GM18861 (cell line): ENCODE results near the gene AGFG1.

ENCODE experiments used
- ATAC-seq: cut with Tn5 transposase; IDR thresholded peaks from one replicate; pipeline ENCODE4 v1.9.1; 2021; ENCODE audit not compliant: unreplicated experiment

The AGFG1 gene, protein sequence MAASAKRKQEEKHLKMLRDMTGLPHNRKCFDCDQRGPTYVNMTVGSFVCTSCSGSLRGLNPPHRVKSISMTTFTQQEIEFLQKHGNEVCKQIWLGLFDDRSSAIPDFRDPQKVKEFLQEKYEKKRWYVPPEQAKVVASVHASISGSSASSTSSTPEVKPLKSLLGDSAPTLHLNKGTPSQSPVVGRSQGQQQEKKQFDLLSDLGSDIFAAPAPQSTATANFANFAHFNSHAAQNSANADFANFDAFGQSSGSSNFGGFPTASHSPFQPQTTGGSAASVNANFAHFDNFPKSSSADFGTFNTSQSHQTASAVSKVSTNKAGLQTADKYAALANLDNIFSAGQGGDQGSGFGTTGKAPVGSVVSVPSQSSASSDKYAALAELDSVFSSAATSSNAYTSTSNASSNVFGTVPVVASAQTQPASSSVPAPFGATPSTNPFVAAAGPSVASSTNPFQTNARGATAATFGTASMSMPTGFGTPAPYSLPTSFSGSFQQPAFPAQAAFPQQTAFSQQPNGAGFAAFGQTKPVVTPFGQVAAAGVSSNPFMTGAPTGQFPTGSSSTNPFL

DNA sequence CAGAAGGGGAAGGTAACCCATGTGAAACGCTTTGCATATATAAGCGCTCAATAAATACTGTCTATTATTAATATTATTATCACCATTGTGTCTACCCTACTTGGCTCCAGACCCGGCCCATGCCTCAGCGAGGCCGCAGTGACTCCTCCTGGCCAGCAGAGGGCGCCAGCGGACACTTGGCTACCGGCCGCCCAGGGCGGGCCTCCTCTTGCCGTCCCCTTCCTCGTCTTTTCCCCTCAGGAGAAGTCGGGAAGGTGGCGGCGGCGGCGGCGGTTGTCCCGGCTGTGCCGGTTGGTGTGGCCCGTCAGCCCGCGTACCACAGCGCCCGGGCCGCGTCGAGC is at the start of gene AGFG1:
Gene AGFG1, plus strand, starts transcription at position 233 of the 341 bp plus-strand sequence. CDS start 266 bp downstream, outside the sequence.
- peak; percentile 86 for ATAC-seq

DNA sequence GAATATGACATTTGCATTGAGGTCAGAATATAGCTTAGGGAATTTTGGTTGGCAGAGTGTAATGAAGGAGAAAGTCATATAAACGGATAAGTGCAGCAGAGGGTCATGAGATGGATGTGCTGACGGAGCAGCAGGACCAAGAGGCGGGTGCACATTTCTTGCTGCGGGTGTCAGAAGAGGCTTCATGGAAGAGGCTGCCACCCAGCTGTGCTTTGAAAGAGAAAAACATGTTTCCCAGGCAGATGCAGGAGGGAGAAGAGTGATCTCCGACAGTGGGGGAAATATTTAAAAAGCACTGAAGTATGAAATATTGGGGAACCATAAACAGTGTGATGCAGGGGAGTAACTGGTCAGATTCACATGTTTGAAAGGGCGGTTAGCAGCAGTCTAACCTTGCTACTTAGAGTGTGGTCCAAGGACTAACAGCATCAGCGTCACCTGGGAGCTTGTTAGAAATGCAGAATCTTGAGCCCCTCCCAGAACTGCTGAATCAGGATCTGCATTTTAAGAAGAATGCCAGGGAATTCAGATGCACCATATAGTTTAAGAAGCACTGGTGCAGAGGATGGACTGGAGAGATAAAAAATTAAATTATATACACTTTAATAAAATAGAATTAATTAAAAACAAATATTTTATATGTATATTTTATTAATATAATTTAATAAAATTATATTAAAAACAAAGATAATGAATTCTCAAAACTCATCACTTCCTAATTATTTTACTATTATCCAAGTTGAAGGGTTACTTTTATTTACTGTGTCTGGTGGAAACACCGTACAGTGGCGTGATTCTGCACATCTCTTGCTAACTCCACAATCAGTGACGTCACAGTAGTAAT is 48.1 kb upstream of the AGFG1 start:
- no peak for ATAC-seq

DNA sequence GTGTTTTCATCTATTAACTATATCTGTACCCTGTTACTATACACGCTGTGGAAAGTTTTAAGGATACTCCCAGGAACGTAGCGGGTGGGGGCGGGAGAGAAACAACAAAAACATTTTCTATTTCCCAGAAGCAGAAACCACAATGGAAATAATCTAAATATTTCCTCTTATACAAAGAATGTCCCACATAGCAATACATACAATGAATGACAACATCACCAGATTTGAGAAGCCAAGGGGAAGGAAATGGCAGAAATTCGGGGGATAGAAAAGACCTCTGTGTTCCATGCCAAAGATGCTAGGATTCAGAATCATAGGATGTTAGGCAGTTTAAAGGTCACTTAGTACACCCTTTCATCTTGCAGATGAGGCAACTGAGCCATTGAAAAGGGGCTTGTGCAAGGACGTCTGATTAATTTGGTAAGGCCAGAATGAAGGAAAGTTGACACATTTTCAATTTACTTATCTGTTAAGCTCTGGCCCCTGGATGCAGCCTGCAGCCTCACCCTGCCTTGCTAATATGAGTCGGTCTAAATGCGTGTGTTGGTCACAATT is 43.1 kb upstream of the AGFG1 start:
- ATAC-seq = no peak

DNA sequence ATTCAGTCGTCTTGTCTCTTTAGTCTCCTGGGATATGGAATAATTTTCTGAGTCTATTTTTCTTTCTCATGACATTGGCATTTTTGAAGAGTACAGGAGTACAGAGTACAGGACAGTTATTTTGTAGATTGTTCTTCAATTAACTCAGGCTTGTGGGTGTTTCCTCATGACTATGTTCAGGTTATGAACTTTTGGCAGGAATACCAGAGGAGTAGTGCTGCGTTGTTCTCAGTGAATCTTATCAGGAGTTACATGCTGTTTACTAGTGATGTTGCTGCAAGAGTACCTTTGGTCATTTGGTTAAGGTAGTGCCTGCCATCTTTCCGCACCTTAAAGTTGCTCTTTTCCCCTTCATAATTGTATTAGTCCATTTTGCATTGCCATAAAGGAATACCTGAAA is 41.3 kb upstream of the AGFG1 start:
- ATAC-seq = no peak

- no peak for ATAC-seq
These were observed 38.8 kb upstream of the AGFG1 start for GRCh38 chr2:227433171-227433570.

DNA sequence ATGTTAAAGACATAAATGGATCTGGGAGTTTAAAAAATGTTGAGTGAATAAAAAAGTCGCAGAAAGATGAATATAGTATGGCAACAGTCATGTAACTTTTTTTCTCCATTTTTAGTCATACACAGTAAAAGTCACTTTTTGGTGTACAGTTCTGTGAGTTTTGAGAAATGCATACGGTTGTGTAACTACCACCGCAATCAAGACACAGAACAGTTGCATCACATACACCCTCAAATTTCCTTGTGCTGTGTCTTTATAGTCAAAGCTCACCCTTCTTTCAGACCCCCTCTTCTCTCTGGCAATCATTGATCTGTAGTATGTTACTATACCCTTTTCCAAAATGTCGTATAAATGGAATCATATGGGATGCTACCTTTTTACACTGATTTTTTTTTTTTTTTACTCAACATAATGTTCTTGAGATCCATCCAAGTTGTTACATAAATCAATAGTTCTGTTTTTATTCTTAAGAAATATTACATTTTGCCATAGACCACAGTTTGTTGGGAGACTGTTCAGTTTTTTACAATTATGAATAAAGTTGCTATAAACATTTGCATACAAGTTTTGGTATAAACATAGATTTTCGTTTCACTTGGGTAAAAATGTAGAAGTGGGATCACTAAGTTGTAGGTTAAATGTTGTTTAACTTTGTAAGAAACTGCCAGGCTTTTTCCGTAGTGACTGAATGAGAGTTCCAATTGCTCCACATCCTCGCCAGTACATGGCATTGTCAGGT is 35.4 kb upstream of the AGFG1 start:
- ATAC-seq = no peak

DNA sequence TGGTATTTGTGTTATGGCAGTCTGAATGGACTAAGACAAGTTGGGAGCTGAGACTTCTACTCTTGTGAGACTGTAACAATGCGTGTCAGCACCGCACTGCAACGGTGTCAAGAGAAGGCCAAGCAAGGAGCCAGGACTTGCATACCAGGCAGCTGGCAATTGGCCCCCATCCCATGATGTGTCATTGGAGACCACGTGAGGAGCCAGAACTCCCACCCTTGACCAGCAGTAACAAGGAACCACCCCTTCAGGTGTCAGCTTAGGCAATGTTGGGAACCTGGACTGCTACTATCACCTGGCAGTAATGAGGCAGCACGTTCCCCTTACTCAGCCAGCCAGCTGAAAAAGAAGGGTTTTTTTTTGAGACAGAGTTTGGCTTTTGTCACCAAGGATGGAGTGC is 32.7 kb upstream of the AGFG1 start:
- ATAC-seq = no peak

DNA sequence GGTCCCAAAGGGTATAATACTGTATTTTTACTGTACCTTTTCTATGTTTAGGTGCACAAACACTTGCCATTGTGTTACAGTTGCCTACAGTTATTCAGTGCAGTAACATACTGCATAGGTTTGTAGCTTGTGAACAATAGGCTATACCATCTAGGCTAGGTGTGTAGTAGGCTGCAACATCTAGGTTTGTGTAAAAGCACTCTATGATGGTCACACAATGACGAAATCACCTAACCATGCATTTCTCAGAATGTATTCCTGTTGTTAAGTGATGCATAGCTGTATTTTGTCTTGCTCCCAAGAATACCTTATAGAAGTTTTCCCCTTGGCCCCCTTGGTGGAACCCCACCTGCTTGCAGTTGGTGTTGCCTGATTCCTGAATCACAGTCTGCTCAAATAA is 29.3 kb upstream of the AGFG1 start:
- no peak for ATAC-seq

DNA sequence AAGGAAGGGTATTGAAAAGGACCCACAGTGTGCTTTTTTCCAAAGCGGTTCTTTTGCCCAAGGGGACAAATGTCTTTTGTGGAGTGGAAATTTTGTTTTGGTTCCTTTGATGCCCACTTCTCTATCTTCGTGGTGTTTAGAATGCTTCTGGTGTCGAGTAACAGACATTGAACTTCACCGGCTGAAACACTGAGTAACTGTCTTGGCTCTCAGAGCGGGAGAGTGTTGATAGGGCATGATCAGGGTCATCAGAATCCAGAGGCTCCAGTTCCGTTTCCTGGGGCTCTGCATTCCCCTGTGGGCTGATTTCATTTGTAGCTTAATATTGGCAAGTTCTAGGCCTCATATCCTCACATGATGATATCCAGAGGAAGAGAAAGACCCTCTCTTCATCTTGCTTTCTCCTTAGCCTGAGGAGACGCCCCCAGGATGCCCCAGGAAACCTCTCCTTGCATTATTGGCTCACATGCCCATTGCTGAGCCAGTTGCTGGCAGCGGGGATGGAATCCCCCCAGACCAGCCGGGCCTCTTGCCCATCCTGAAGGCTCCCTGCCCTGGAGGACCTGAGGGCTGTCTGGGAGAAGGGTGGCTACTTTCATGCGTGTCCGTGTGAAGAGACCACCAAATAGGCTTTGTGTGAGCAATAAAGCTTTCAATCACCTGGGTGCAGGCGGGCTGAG is 27.9 kb upstream of the AGFG1 start:
- no peak for ATAC-seq

DNA sequence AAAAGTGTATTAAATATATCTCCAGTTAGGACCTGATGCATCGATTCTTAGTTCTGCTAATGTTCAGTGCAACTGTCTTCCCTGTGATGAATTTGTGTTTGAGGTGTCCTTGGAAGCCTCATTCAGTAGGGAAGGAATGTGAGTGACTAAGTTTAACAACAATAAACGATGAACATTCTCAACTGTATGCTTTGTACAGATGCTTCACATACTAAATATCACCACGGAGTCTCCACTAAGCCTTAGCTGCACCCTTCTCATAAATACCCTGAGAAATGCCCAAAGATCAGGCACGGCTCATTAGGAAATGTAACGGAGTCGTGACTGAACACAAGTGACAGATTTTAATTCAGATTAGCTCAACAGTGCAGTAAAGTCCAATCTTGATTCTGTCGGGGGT is 24.4 kb upstream of the AGFG1 start:
- ATAC-seq = no peak

- ATAC-seq = no peak
These were observed 21.6 kb upstream of the AGFG1 start for GRCh38 chr2:227450311-227450841.

DNA sequence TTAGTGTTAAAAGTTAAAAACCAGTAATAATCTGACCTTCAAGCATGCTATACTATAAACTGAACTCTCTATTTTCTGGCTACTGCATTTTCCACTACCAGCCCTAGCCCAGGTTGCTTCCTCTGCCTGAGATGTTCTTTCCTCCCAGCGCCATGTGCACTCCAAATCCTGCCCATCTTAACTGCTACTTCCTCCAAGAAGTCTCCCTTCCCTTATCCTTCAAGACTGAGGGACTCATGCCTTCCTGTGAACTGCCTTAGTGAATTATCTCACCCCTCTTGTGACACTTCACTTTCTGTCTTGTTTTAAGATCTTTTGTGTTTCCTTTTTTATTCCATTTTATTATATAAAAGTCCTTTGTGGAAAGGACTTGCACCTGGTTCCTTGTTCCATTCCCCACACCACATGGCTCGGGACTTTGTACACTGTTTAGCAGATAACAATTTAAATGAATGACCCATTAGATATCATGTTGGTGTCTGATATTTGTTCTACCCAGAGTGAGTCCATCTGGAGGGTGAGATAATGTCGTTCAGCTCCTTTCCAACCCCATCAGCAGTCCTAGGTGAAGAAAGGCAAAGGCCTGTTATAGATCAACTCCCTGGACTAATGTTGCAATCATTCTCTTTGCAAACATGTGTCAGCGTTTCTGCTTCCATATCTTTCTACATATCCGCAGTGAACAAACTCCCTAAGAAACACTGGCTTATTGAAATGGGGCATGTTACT is 20.9 kb upstream of the AGFG1 start:
- no peak for ATAC-seq

DNA sequence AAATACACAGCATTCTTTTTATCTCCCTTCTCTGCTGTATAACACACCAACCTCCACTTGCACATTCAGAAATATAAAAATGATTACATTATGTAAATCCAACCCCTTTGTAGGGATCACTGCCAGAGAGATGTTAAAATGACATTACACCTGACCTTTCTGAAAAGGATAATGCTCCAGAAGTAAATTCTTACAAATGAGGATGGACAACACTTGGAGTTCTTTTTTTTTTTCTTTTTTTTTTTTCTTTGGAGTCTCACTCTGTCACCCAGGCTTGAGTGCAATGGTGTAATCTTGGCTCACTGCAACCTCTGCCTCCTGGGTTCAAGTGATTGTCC is 20.3 kb upstream of the AGFG1 start:
- no peak for ATAC-seq

DNA sequence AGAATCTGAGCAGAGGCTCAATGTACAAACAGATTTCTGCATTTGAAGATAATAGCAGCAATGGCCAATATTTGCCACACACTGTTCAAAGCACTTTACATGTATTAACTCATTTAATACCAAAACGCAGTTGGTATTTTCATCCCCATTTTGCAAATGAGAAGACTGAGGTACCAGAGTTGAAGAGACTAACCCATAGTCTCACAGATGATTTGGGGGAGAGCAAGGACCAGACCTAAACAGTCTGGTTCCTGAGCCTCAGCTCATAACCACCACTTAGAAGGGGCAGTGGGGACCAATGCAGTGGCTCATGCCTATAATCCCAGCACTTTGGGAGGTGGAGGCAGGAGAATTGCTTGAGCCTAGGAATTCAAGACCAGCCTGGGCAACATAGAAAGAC is 18.1 kb upstream of the AGFG1 start:
- no peak for ATAC-seq

- ATAC-seq = no peak
These were observed 17.6 kb upstream of the AGFG1 start for GRCh38 chr2:227454323-227454860.

GRCh38 chr2:227455200-227455599 is 16.8 kb upstream of the AGFG1 start:
- peak; percentile 64 for ATAC-seq

DNA sequence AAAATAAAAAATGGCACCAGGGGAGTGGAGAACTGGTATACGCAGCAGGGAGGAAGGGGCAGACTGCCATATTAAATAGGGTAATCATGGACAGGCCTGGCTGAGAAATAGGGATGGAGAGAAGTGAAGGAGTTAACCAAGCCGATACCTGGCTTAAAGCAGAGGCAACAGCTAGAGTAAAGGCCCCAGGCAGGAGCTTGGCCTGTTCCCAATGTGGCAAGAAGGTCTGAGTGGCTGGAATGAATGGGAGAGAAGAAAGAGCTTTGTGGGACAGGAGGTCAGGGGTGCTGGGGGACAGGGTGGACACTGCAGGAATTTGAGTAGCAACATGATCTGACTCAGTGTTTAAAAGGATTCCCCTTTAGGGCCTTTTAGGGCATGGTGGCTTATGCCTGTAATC is 15.9 kb upstream of the AGFG1 start:
- ATAC-seq = no peak

GRCh38 chr2:227456772-227457171 is 15.2 kb upstream of the AGFG1 start:
- no peak for ATAC-seq

DNA sequence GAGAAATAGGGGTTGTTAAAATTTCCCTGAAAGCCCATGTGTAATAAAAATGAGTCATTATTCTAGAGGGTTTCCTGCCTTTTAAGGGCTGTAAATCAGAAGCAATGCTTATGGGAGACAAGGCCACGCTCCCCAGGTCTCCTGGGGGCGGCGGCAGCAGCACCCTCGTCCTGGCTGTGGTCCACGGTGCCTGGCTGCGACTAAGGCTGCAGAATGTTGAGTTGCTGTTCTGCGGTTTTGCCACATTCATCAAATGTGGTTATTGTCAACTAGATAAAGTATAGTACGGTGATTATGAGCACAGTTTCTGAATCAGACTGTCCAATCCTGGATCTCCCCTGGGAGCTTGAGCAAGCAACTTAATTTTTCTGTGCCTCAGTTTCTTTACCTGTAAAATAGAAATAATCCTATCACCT is 11.9 kb upstream of the AGFG1 start:
- ATAC-seq = peak; percentile 34
